HCT116 (cell line): ENCODE measurements around the gene MS4A4A. TPM values are rescaled to one million over a fixed set of nuclear protein-coding genes. Genes with fewer than 3 reads are reported as not detected.

ENCODE experiments used
- ATAC-seq: fragments of 200-7000 bp; cut with Tn5 transposase; 2 replicates; pipeline ENCODE4 v1.9.1; 2020; ENCODE audit warnings: mild to moderate bottlenecking, moderate library complexity
- BruUV-seq: library from RNA; stranded (reverse); fragments of 400-500 nt; replicated peaks from 2 replicates; lab custom pipeline; 2021; lab: Mats Ljungman, UMichigan
- CTCF ChIA-PET: fragments of 300-600 bp; sonication (Branson Sonifier 250); formaldehyde crosslinking; loops from one replicate; lab custom pipeline; 2021; ENCODE audit warnings: antibody characterized with exemption; lab: Charles Lee
- POLR2A ChIA-PET: fragments of 300-600, 350-600 bp; sonication (Branson Sonifier 250); formaldehyde crosslinking; loops from one replicate; lab custom pipeline; 2021; ENCODE audit warnings: antibody characterized with exemption; lab: Charles Lee
- RAD21 ChIA-PET, 2 experiments: fragments of 300-600 bp; sonication (Branson Sonifier 250); formaldehyde crosslinking; loops; one replicate each; lab custom pipeline; 2023; ENCODE audit warnings: low total read pairs in 2 of 2; ENCODE audit not compliant: uncharacterized antibody in 2 of 2, unreplicated experiment in 2 of 2, low non-redundant PET in 1 of 2; lab: Charles Lee
- DNase-seq: peaks from one replicate; pipeline ENCODE4 v3.0.0-alpha.2; 2010; ENCODE audit warnings: low read depth, low spot score
- H2AFZ ChIP-seq: fragments of 200-600 bp; shearing (Covaris generic), sonication (generic); 2 replicates; pipeline ENCODE4 v1.6.1; 2017; ENCODE audit warnings: low read depth, mixed run types, mixed read lengths, antibody characterized with exemption, low read length; ENCODE audit not compliant: poor library complexity, severe bottlenecking
- H3K27ac ChIP-seq: 2 replicates; pipeline ENCODE4 v1.5.1; 2012; ENCODE audit warnings: low read depth, low read length
- H3K27me3 ChIP-seq: fragments of 200-600 bp; sonication (generic); 2 replicates; pipeline ENCODE4 v1.6.1; 2016; ENCODE audit warnings: mixed run types, low read length, mixed read lengths; ENCODE audit not compliant: insufficient read depth
- H3K36me3 ChIP-seq, 2 experiments: fragments of 200-500 bp in 1 of 2; fragments of 200-600 bp in 1 of 2; sonication (Bioruptor generic) in 1 of 2; sonication (generic) in 1 of 2; 2 replicates each; pipeline versions ENCODE4 v1.5.1 to v1.6.1; 2014 to 2016; ENCODE audit warnings: low read length in 2 of 2, inconsistent platforms in 1 of 2, mixed read lengths in 1 of 2, mixed run types in 1 of 2; ENCODE audit not compliant: insufficient read depth in 2 of 2, control insufficient read depth in 1 of 2
- H3K4me1 ChIP-seq, 2 experiments: fragments of 200-600 bp in 1 of 2; sonication (generic) in 1 of 2; 2 replicates each; pipeline versions ENCODE4 v1.5.1 to v1.6.1; 2012 to 2017; ENCODE audit warnings: low read length in 2 of 2, inconsistent platforms in 1 of 2, mild to moderate bottlenecking in 1 of 2, mixed read lengths in 1 of 2, mixed run types in 1 of 2, moderate library complexity in 1 of 2; ENCODE audit not compliant: insufficient read depth in 2 of 2, control insufficient read depth in 1 of 2
- H3K4me2 ChIP-seq: fragments of 200-600 bp; sonication (generic); 2 replicates; pipeline ENCODE4 v1.6.1; 2017; ENCODE audit warnings: mixed run types, low read length, mixed read lengths
- H3K4me3 ChIP-seq, 2 experiments: fragments of 200-600 bp in 1 of 2; sonication (generic) in 1 of 2; replicated peaks in 1 of 2; 2 replicates each; pipeline ENCODE4 v1.5.1; 2011 to 2016; ENCODE audit warnings: low read length in 2 of 2, control low read depth in 1 of 2, low read depth in 1 of 2, mild to moderate bottlenecking in 1 of 2, mixed read lengths in 1 of 2, mixed run types in 1 of 2
- H3K79me2 ChIP-seq: fragments of 200-600 bp; sonication (generic); 2 replicates; pipeline ENCODE4 v1.6.1; 2017; ENCODE audit warnings: mild to moderate bottlenecking, mixed run types, low read length, moderate library complexity, mixed read lengths; ENCODE audit not compliant: insufficient read depth
- H3K9ac ChIP-seq: fragments of 200-600 bp; sonication (generic); 2 replicates; pipeline ENCODE4 v1.6.1; 2016; ENCODE audit warnings: low read length, mixed read lengths
- H3K9me2 ChIP-seq: fragments of 200-600 bp; sonication (generic), shearing (Covaris generic); 2 replicates; pipeline ENCODE4 v1.6.1; 2017; ENCODE audit warnings: mixed run types, mild to moderate bottlenecking, moderate library complexity; ENCODE audit not compliant: insufficient read depth
- H3K9me3 ChIP-seq, 2 experiments: fragments of 200-500 bp in 1 of 2; fragments of 200-600 bp in 1 of 2; sonication (Bioruptor generic) in 1 of 2; sonication (generic) in 1 of 2; 2 replicates each; pipeline ENCODE4 v1.6.1; 2014 to 2017; ENCODE audit warnings: low read length in 2 of 2, mixed read lengths in 2 of 2, inconsistent platforms in 1 of 2, low read depth in 1 of 2, mild to moderate bottlenecking in 1 of 2, mixed run types in 1 of 2, moderate library complexity in 1 of 2; ENCODE audit not compliant: control insufficient read depth in 1 of 2, insufficient read depth in 1 of 2
- H4K20me1 ChIP-seq: fragments of 200-600 bp; sonication (generic), shearing (Covaris generic); 2 replicates; pipeline ENCODE4 v1.6.1; 2017; ENCODE audit warnings: mixed run types, mild to moderate bottlenecking, moderate library complexity; ENCODE audit not compliant: insufficient read depth
- ATF3 ChIP-seq: IDR thresholded peaks from 2 replicates; pipeline ENCODE4 v1.6.1; 2012
- CBX3 ChIP-seq: IDR thresholded peaks from 2 replicates; pipeline ENCODE4 v1.6.1; 2012; ENCODE audit warnings: low read depth
- CEBPB ChIP-seq: IDR thresholded peaks from 2 replicates; pipeline ENCODE4 v1.6.1; 2012; ENCODE audit warnings: low read depth
- EZH2phosphoT487 ChIP-seq: fragments of 200-600 bp; IDR thresholded peaks from 2 replicates; pipeline ENCODE4 v1.6.1; 2018; ENCODE audit warnings: antibody characterized with exemption, borderline replicate concordance
- FOSL1 ChIP-seq: IDR thresholded peaks from 2 replicates; pipeline ENCODE4 v1.6.1; 2012; ENCODE audit warnings: low read depth
- MAX ChIP-seq: IDR thresholded peaks from 2 replicates; pipeline ENCODE4 v1.6.1; 2012
- POLR2A ChIP-seq: IDR thresholded peaks from 2 replicates; pipeline ENCODE4 v1.7.0; 2011; ENCODE audit warnings: borderline replicate concordance; ENCODE audit not compliant: insufficient read depth, insufficient read length; ENCODE audit errors: extremely low read depth
- YY1 ChIP-seq: IDR thresholded peaks from 2 replicates; pipeline ENCODE4 v1.6.1; 2011; ENCODE audit warnings: low read length, low read depth, moderate library complexity, mild to moderate bottlenecking; ENCODE audit not compliant: insufficient replicate concordance; ENCODE audit errors: extremely low read depth
- ZBTB33 ChIP-seq: IDR thresholded peaks from 2 replicates; pipeline ENCODE4 v1.6.1; 2011; ENCODE audit warnings: mild to moderate bottlenecking, low read length, moderate library complexity; ENCODE audit not compliant: insufficient replicate concordance; ENCODE audit errors: extremely low read depth
- ZFX ChIP-seq: fragments of 450-650 bp; IDR thresholded peaks from 2 replicates; pipeline ENCODE4 v1.6.1; 2017
- intact Hi-C: fragments of 100-400 bp; cut with micrococcal nuclease; formaldehyde crosslinking; loops from 2 replicates; pipeline ENCODE4 v1.10.0; 2022
- total RNA-seq: library from RNA; stranded (reverse); gene quantifications from one replicate; pipeline ENCODE4 v1.2.1, GENCODE V29; 2021; ENCODE audit not compliant: unreplicated experiment
- TF ChIP-seq, protein P1 (sequence below), 3 experiments: fragments of 200-600 bp in 1 of 3; sonication (generic) in 1 of 3; IDR thresholded peaks in 2 of 3; conservative IDR thresholded peaks in 1 of 3; 2 replicates each; pipeline ENCODE4 v1.5.1; 2012 to 2017; ENCODE audit warnings: low read depth in 2 of 3, low read length in 2 of 3, antibody characterized with exemption in 1 of 3, borderline replicate concordance in 1 of 3, control low read depth in 1 of 3, mild to moderate bottlenecking in 1 of 3, mixed read lengths in 1 of 3, mixed run types in 1 of 3, moderate library complexity in 1 of 3; ENCODE audit not compliant: insufficient read depth in 1 of 3
- TF ChIP-seq, protein P2 (sequence below): IDR thresholded peaks from 2 replicates; pipeline ENCODE4 v1.6.1; 2012; ENCODE audit warnings: low read depth

MS4A4A gene
- total RNA-seq, 1 experiment from 2014 or later, result 0.22 TPM

GRCh38 chr11:60316317-60316716 lies 35.9 kb downstream of the MS4A4A start:
- H3K36me3 ChIP-seq, result no peaks in the 10 kb centered on the region
- no peaks in the 10 kb centered on the region for H3K9me3 ChIP-seq
- ATAC-seq, result no peak
- ChIA-PET POLR2A (no interaction called here), CTCF (no interaction called here), RAD21 (no interaction called here)
- H3K27me3 ChIP-seq, result no peaks in the 10 kb centered on the region
- no peaks in the 10 kb centered on the region for H3K79me2 ChIP-seq
- BruUV-seq, result no TSS peak
- no peak overlapping the region for H3K4me2 ChIP-seq
- no peak for DNase-seq
- H3K4me3 ChIP-seq, result no peak overlapping the region
- intact Hi-C loops, result no loop called here
- no peak overlapping the region for H2AFZ ChIP-seq
- no peaks in the 10 kb centered on the region for H3K4me1 ChIP-seq
- no peaks in the 10 kb centered on the region for H3K9me2 ChIP-seq
- H3K9ac ChIP-seq, result no peak overlapping the region
- TF ChIP-seq, protein P1, sequence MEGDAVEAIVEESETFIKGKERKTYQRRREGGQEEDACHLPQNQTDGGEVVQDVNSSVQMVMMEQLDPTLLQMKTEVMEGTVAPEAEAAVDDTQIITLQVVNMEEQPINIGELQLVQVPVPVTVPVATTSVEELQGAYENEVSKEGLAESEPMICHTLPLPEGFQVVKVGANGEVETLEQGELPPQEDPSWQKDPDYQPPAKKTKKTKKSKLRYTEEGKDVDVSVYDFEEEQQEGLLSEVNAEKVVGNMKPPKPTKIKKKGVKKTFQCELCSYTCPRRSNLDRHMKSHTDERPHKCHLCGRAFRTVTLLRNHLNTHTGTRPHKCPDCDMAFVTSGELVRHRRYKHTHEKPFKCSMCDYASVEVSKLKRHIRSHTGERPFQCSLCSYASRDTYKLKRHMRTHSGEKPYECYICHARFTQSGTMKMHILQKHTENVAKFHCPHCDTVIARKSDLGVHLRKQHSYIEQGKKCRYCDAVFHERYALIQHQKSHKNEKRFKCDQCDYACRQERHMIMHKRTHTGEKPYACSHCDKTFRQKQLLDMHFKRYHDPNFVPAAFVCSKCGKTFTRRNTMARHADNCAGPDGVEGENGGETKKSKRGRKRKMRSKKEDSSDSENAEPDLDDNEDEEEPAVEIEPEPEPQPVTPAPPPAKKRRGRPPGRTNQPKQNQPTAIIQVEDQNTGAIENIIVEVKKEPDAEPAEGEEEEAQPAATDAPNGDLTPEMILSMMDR (IDR thresholded peaks at IDR 0.05 in 2 of 3, conservative IDR thresholded peaks at IDR 0.05 in 1 of 3; ENCODE audit: borderline replicate concordance in 1 of 3, insufficient read depth in 1 of 3, low read depth in 2 of 3, low read length in 2 of 3), result peak in 1 of 3 experiments; percentile 19; a peak in 2 of 6 replicates
- no peak for TF ChIP-seq YY1
- no peak overlapping the region for H3K27ac ChIP-seq
- H4K20me1 ChIP-seq, result no peaks in the 10 kb centered on the region

DNA sequence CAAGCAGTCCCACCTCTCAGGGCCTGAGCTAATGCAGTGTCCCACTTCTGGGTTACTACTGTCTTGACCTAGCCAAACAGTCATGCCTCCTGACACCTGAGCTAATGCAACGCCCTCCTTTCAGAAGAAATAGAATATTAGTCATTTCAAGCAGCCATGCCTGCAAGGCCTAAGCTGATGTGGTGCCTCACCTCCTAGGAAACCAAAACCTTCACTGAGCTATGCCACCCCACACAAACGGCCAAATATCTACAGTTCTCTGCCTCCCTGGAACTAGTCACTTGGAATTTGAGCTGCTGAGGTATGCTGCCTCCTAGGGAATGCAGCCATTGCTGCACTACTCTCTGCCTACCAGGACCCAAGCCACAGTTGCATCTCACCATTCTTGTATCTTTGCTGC lies 38.3 kb downstream of the MS4A4A start:
- H3K4me2 ChIP-seq, result no peak overlapping the region
- no peak overlapping the region for H3K9ac ChIP-seq
- BruUV-seq, result no TSS peak
- intact Hi-C loops, result no loop called here
- H3K79me2 ChIP-seq, result no peaks in the 10 kb centered on the region
- H3K4me3 ChIP-seq, result no peak overlapping the region
- no peaks in the 10 kb centered on the region for H3K4me1 ChIP-seq
- H3K36me3 ChIP-seq, result no peaks in the 10 kb centered on the region
- H3K9me2 ChIP-seq, result no peaks in the 10 kb centered on the region
- ATAC-seq, result no peak
- ChIA-PET POLR2A (no interaction called here), RAD21 (no interaction called here), CTCF (interaction anchor here (1.0 kb wide), 1 partner anchor 45 kb away, joined by 6 read pairs; no protein-coding TSS in a partner anchor)
- H3K27me3 ChIP-seq, result no peaks in the 10 kb centered on the region
- no peak overlapping the region for H2AFZ ChIP-seq
- no peak for DNase-seq
- no peaks in the 10 kb centered on the region for H4K20me1 ChIP-seq
- no peak overlapping the region for H3K27ac ChIP-seq
- H3K9me3 ChIP-seq, result no peaks in the 10 kb centered on the region
- TF ChIP-seq ATF3, result no peak
- TF ChIP-seq MAX, result no peak
- no peak for TF ChIP-seq FOSL1
- TF ChIP-seq ZFX, result no peak
- TF ChIP-seq POLR2A, result no peak
- TF ChIP-seq CEBPB, result no peak
- no peak for TF ChIP-seq CBX3
- TF ChIP-seq, protein P2, sequence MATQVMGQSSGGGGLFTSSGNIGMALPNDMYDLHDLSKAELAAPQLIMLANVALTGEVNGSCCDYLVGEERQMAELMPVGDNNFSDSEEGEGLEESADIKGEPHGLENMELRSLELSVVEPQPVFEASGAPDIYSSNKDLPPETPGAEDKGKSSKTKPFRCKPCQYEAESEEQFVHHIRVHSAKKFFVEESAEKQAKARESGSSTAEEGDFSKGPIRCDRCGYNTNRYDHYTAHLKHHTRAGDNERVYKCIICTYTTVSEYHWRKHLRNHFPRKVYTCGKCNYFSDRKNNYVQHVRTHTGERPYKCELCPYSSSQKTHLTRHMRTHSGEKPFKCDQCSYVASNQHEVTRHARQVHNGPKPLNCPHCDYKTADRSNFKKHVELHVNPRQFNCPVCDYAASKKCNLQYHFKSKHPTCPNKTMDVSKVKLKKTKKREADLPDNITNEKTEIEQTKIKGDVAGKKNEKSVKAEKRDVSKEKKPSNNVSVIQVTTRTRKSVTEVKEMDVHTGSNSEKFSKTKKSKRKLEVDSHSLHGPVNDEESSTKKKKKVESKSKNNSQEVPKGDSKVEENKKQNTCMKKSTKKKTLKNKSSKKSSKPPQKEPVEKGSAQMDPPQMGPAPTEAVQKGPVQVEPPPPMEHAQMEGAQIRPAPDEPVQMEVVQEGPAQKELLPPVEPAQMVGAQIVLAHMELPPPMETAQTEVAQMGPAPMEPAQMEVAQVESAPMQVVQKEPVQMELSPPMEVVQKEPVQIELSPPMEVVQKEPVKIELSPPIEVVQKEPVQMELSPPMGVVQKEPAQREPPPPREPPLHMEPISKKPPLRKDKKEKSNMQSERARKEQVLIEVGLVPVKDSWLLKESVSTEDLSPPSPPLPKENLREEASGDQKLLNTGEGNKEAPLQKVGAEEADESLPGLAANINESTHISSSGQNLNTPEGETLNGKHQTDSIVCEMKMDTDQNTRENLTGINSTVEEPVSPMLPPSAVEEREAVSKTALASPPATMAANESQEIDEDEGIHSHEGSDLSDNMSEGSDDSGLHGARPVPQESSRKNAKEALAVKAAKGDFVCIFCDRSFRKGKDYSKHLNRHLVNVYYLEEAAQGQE, result no peak
- TF ChIP-seq EZH2phosphoT487, result no peak
- no peak for TF ChIP-seq ZBTB33
- no peak for TF ChIP-seq YY1
